IMR-90 (cell line): ENCODE measurements around the gene RASA1. TPM values are rescaled to one million over a fixed set of nuclear protein-coding genes. Genes with fewer than 3 reads are reported as not detected.

Experiments
- ATAC-seq: fragments of 200-7000 bp; cut with Tn5 transposase; 2 replicates; pipeline ENCODE4 v1.9.1; 2020; ENCODE audit warnings: low read depth, mild to moderate bottlenecking, moderate library complexity
- BruUV-seq: library from RNA; stranded (reverse); fragments of 400-500 nt; replicated peaks from 2 replicates; lab custom pipeline; 2021; lab: Mats Ljungman, UMichigan
- CTCF ChIA-PET: fragments of 300-600 bp; formaldehyde crosslinking; extraction: SDS; loops from one replicate; lab custom pipeline; 2021; ENCODE audit warnings: antibody characterized with exemption; lab: Yijun Ruan, JAX
- POLR2A ChIA-PET: fragments of 300-600 bp; sonication (Branson Sonifier 250); formaldehyde crosslinking; loops from one replicate; lab custom pipeline; 2022; ENCODE audit warnings: antibody characterized with exemption; ENCODE audit not compliant: unreplicated experiment; lab: Charles Lee
- DNase-seq: peaks from one replicate; pipeline ENCODE4 v3.0.0; 2013
- H2AFZ ChIP-seq: replicated peaks from 2 replicates; pipeline ENCODE3; 2013; ENCODE audit warnings: low read length, mild to moderate bottlenecking; ENCODE audit not compliant: poor library complexity
- H2AK5ac ChIP-seq: 2 replicates; pipeline ENCODE4 v1.6.1; 2013; ENCODE audit warnings: low read depth, low read length, inconsistent platforms
- H2AK9ac ChIP-seq: replicated peaks from 2 replicates; pipeline ENCODE3; 2013; ENCODE audit warnings: mild to moderate bottlenecking, low read depth, low read length, moderate library complexity; ENCODE audit not compliant: poor library complexity
- H2BK120ac ChIP-seq: 2 replicates; pipeline ENCODE4 v1.6.1; 2013; ENCODE audit warnings: low read depth, low read length, inconsistent platforms
- H2BK15ac ChIP-seq: 3 replicates; pipeline ENCODE4 v1.6.1; 2013; ENCODE audit warnings: low read depth, low read length, inconsistent platforms
- H2BK20ac ChIP-seq: 2 replicates; pipeline ENCODE4 v1.6.1; 2013; ENCODE audit warnings: low read depth, mild to moderate bottlenecking, inconsistent platforms, low read length, moderate library complexity
- H2BK5ac ChIP-seq: 2 replicates; pipeline ENCODE4 v1.6.1; 2013; ENCODE audit warnings: mild to moderate bottlenecking, low read depth, low read length, inconsistent platforms; ENCODE audit not compliant: poor library complexity, severe bottlenecking
- H3K14ac ChIP-seq: replicated peaks from 2 replicates; pipeline ENCODE4 v1.6.1; 2013; ENCODE audit warnings: low read depth, low read length, inconsistent platforms
- H3K18ac ChIP-seq: 2 replicates; pipeline ENCODE4 v1.6.1; 2013; ENCODE audit warnings: low read depth, low read length, control low read depth
- H3K23ac ChIP-seq: 2 replicates; pipeline ENCODE4 v1.6.1; 2013; ENCODE audit warnings: low read depth, low read length, inconsistent platforms
- H3K27ac ChIP-seq: 2 replicates; pipeline ENCODE4 v1.5.1; 2013; ENCODE audit warnings: mild to moderate bottlenecking, control low read depth, low read length; ENCODE audit not compliant: insufficient read depth
- H3K27me3 ChIP-seq: 2 replicates; pipeline ENCODE4 v1.6.1; 2013; ENCODE audit warnings: low read length; ENCODE audit not compliant: control insufficient read depth, insufficient read depth
- H3K36me3 ChIP-seq: 2 replicates; pipeline ENCODE4 v1.6.1; 2013; ENCODE audit warnings: low read length, mixed read lengths; ENCODE audit not compliant: control insufficient read depth, insufficient read depth
- H3K4ac ChIP-seq: 2 replicates; pipeline ENCODE4 v1.6.1; 2013; ENCODE audit warnings: low read depth, low read length, inconsistent platforms
- H3K4me1 ChIP-seq: 2 replicates; pipeline ENCODE4 v1.6.1; 2013; ENCODE audit warnings: low read length, mixed read lengths; ENCODE audit not compliant: control insufficient read depth, insufficient read depth
- H3K4me2 ChIP-seq: 2 replicates; pipeline ENCODE4 v1.6.1; 2013; ENCODE audit warnings: low read depth, mild to moderate bottlenecking, control low read depth, low read length, moderate library complexity
- H3K4me3 ChIP-seq: 2 replicates; pipeline ENCODE4 v1.5.1; 2013; ENCODE audit warnings: low read depth, mild to moderate bottlenecking, control low read depth, low read length, moderate library complexity; ENCODE audit not compliant: insufficient read depth
- H3K56ac ChIP-seq: 2 replicates; pipeline ENCODE4 v1.6.1; 2013; ENCODE audit warnings: low read length, inconsistent platforms; ENCODE audit not compliant: insufficient read depth; ENCODE audit errors: extremely low read depth
- H3K79me1 ChIP-seq, 2 experiments: 2 replicates each; pipeline ENCODE4 v1.6.1; 2013; ENCODE audit warnings: low read length in 2 of 2, inconsistent platforms in 1 of 2, low read depth in 1 of 2
- H3K9ac ChIP-seq: 2 replicates; pipeline ENCODE4 v1.6.1; 2013; ENCODE audit warnings: low read depth, low read length, control low read depth
- H3K9me1 ChIP-seq: 2 replicates; pipeline ENCODE4 v1.6.1; 2013; ENCODE audit warnings: low read length, inconsistent platforms; ENCODE audit not compliant: insufficient read depth
- H3K9me3 ChIP-seq: 2 replicates; pipeline ENCODE4 v1.6.1; 2013; ENCODE audit warnings: low read length; ENCODE audit not compliant: control insufficient read depth, insufficient read depth
- H4K20me1 ChIP-seq: 2 replicates; pipeline ENCODE4 v1.6.1; 2013; ENCODE audit warnings: low read length, inconsistent platforms; ENCODE audit not compliant: insufficient read depth
- H4K5ac ChIP-seq: 2 replicates; pipeline ENCODE4 v1.6.1; 2013; ENCODE audit warnings: mild to moderate bottlenecking, low read depth, low read length, control low read depth
- H4K8ac ChIP-seq, 2 experiments: 2 replicates each; pipeline ENCODE4 v1.6.1; 2013; ENCODE audit warnings: low read depth in 2 of 2, low read length in 2 of 2, control low read depth in 1 of 2, inconsistent platforms in 1 of 2
- H4K91ac ChIP-seq: 2 replicates; pipeline ENCODE4 v1.6.1; 2013; ENCODE audit warnings: low read depth, low read length, inconsistent platforms; ENCODE audit not compliant: insufficient read depth
- BHLHE40 ChIP-seq: fragments of 150-350 bp; IDR thresholded peaks from 2 replicates; pipeline ENCODE4 v1.6.1; 2016; ENCODE audit warnings: mild to moderate bottlenecking, low read depth, low read length
- CEBPB ChIP-seq: IDR thresholded peaks from 2 replicates; pipeline ENCODE4 v1.6.1; 2012; ENCODE audit warnings: low read depth, low read length, improper control_type of control experiment
- CHD1 ChIP-seq: IDR thresholded peaks from 2 replicates; pipeline ENCODE4 v1.6.1; 2012; ENCODE audit warnings: low read depth, low read length, improper control_type of control experiment
- CTCF ChIP-seq: conservative IDR thresholded peaks from 2 replicates; pipeline ENCODE4 v1.5.1; 2012; ENCODE audit warnings: mild to moderate bottlenecking, low read depth, low read length, improper control_type of control experiment
- ELK1 ChIP-seq: fragments of 150-350 bp; IDR thresholded peaks from 2 replicates; pipeline ENCODE4 v1.6.1; 2016; ENCODE audit warnings: low read depth, mild to moderate bottlenecking, low read length, moderate library complexity, borderline replicate concordance
- FOS ChIP-seq: fragments of 150-350 bp; IDR thresholded peaks from 2 replicates; pipeline ENCODE4 v1.6.1; 2016; ENCODE audit warnings: low read depth, low read length
- MAFK ChIP-seq: IDR thresholded peaks from 2 replicates; pipeline ENCODE4 v1.6.1; 2012; ENCODE audit warnings: low read depth, low read length, improper control_type of control experiment
- MAZ ChIP-seq: IDR thresholded peaks from 2 replicates; pipeline ENCODE4 v1.6.1; 2012; ENCODE audit warnings: low read depth, mild to moderate bottlenecking, low read length, improper control_type of control experiment, moderate library complexity, borderline replicate concordance
- MXI1 ChIP-seq: IDR thresholded peaks from 2 replicates; pipeline ENCODE4 v1.6.1; 2012; ENCODE audit warnings: low read depth, mild to moderate bottlenecking, low read length, moderate library complexity, borderline replicate concordance
- NFE2L2 ChIP-seq: fragments of 150-350 bp; IDR thresholded peaks from 2 replicates; pipeline ENCODE4 v1.6.1; 2016; ENCODE audit warnings: low read depth, mild to moderate bottlenecking, low read length
- POLR2A ChIP-seq: IDR thresholded peaks from 2 replicates; pipeline ENCODE4 v1.6.1; 2012; ENCODE audit warnings: mild to moderate bottlenecking, low read depth, low read length
- RAD21 ChIP-seq: IDR thresholded peaks from 2 replicates; pipeline ENCODE4 v1.6.1; 2012; ENCODE audit warnings: low read length, improper control_type of control experiment
- RCOR1 ChIP-seq: IDR thresholded peaks from 2 replicates; pipeline ENCODE4 v1.6.1; 2012; ENCODE audit warnings: mild to moderate bottlenecking, low read length, improper control_type of control experiment; ENCODE audit not compliant: insufficient replicate concordance
- RFX5 ChIP-seq: IDR thresholded peaks from 2 replicates; pipeline ENCODE4 v1.8.0; 2012; ENCODE audit warnings: low read depth, mild to moderate bottlenecking, low read length, moderate library complexity
- SMC3 ChIP-seq: fragments of 150-350 bp; IDR thresholded peaks from 2 replicates; pipeline ENCODE4 v1.6.1; 2016; ENCODE audit warnings: low read depth, mild to moderate bottlenecking, antibody characterized with exemption, low read length, moderate library complexity
- WGBS, 2 experiments: methylation state at CpG; one replicate each; pipeline versions ENCODE4 v1.1.5 to v1.1.7; 2013; ENCODE audit warnings: missing lambda C conversion rate in 2 of 2; ENCODE audit not compliant: insufficient read length in 1 of 2; ENCODE audit errors: extremely low coverage in 2 of 2; 5-methylcytosine and 5-hydroxymethylcytosine counted together
- dilution Hi-C: fragments of 300-500 bp; cut with HindIII; formaldehyde crosslinking; loops from one replicate; pipeline ENCODE4 v1.14.3; 2018; ENCODE audit warnings: low sequenced_read_pairs; ENCODE audit not compliant: unreplicated experiment
- in situ Hi-C: fragments of 300-500 bp; cut with MboI; formaldehyde crosslinking; loops from 3 replicates; pipeline ENCODE4 v1.14.3; 2019; ENCODE audit warnings: low sequenced_read_pairs, inconsistent platforms, mixed read lengths
- intact Hi-C: fragments of 100-400 bp; cut with micrococcal nuclease; formaldehyde crosslinking; loops from 2 replicates; pipeline ENCODE4 v1.10.0; 2022
- polyA plus RNA-seq, 3 experiments: library from polyadenylated mRNA; depleted of rRNA; stranded (reverse); fragments of >200 nt; gene quantifications; 2 replicates each; pipeline ENCODE4 v1.2.3, GENCODE V29; 2012; ENCODE audit warnings: low replicate concordance in 1 of 3
- total RNA-seq: library from RNA; depleted of rRNA; stranded (reverse); fragments of >200 nt; gene quantifications from 2 replicates; pipeline ENCODE4 v1.2.3, GENCODE V29; 2012
- TF ChIP-seq, protein P1 (sequence below): fragments of 150-350 bp; IDR thresholded peaks from 2 replicates; pipeline ENCODE4 v1.6.1; 2017; ENCODE audit warnings: mild to moderate bottlenecking, antibody characterized with exemption, low read length, low read depth

RASA1 gene
- total and polyA plus RNA-seq, 2 of the 4 experiments (the other 2 are of a cell fraction): 37.6 to 45.7 TPM

DNA sequence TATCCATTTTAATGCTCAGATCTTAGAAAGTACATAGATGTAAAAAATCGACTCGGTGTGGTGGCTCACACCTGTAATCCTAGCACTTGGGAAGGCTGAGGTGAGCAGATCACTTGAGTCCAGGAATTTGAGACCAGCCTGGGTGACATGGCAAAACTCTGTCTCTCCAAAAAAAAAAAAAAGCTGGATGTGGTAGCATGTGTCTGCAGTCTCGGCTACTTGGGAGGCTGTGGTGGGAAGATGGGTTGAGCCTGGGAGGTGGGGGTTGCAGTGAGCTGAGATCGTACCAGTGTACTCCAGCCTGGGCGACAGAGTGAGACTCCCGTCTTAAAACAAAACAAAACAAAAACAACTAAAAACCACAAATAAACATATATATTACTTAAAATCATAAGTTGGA lies 61.4 kb downstream of the RASA1 start:
- no peak overlapping the region for H3K4me2 ChIP-seq
- H3K4ac ChIP-seq: peak overlapping the region; percentile 31; the same call in 1 of the 2 replicates
- peak overlapping the region; percentile 25; the same call in 1 of the 2 replicates for H3K14ac ChIP-seq
- no peak overlapping the region; the same call in 2 of the 3 replicates for H2BK15ac ChIP-seq
- H3K79me1 ChIP-seq: peaks cover 12 to 41% of the 10 kb centered on the region in 2 experiments
- no peak for ATAC-seq
- no peak overlapping the region for H3K23ac ChIP-seq
- no TSS peak for BruUV-seq
- H2BK120ac ChIP-seq: no peak overlapping the region
- WGBS, 2 experiments: 100% methylated on average over 1 of the region's 6 CpGs; no CpG with 5 or more reads in 1 of the 2 experiments
- H3K36me3 ChIP-seq: peaks cover 7% of the 10 kb centered on the region
- no peak overlapping the region; the same call in 1 of the 2 replicates for H2AK5ac ChIP-seq
- peak overlapping the region in 1 of 2 experiments; percentile 51; a peak in 2 of 4 replicates for H4K8ac ChIP-seq
- H3K9me1 ChIP-seq: no peaks in the 10 kb centered on the region; the same call in 1 of the 2 replicates
- H3K9me3 ChIP-seq: no peaks in the 10 kb centered on the region
- TF ChIP-seq MAFK: no peak
- TF ChIP-seq, protein P1, sequence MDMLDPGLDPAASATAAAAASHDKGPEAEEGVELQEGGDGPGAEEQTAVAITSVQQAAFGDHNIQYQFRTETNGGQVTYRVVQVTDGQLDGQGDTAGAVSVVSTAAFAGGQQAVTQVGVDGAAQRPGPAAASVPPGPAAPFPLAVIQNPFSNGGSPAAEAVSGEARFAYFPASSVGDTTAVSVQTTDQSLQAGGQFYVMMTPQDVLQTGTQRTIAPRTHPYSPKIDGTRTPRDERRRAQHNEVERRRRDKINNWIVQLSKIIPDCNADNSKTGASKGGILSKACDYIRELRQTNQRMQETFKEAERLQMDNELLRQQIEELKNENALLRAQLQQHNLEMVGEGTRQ: no peak
- no peak for TF ChIP-seq CEBPB
- no peak for TF ChIP-seq BHLHE40
- no peak for TF ChIP-seq NFE2L2
- no peak for TF ChIP-seq ELK1
- no peak for TF ChIP-seq CHD1
- no peak for TF ChIP-seq MAZ
- TF ChIP-seq POLR2A: no peak
- no peak for TF ChIP-seq RCOR1
- no peak for TF ChIP-seq RAD21
- no peak for TF ChIP-seq SMC3
- no peak for TF ChIP-seq RFX5
- TF ChIP-seq MXI1: no peak
- no peak for TF ChIP-seq FOS
- no peak for TF ChIP-seq CTCF
- peaks cover 12% of the 10 kb centered on the region; the same call in 1 of the 2 replicates for H3K4me1 ChIP-seq
- intact Hi-C loops: no loop called here
- H4K91ac ChIP-seq: peak overlapping the region; percentile 7; the same call in 1 of the 2 replicates
- H3K27ac ChIP-seq: no peak overlapping the region
- H3K4me3 ChIP-seq: no peak overlapping the region
- no peak overlapping the region for H2AFZ ChIP-seq
- peak overlapping the region; percentile 64 for H2BK5ac ChIP-seq
- in situ Hi-C loops: no loop called here
- no peak overlapping the region for H4K5ac ChIP-seq
- H3K27me3 ChIP-seq: no peaks in the 10 kb centered on the region
- dilution Hi-C loops: no loop called here
- H3K56ac ChIP-seq: no peak overlapping the region
- ChIA-PET POLR2A (interaction anchor here (0.7 kb wide), 1 partner anchor 248 kb away, joined by 24 read pairs; no protein-coding TSS in a partner anchor), CTCF (no interaction called here)
- H2BK20ac ChIP-seq: no peak overlapping the region
- peaks cover 7% of the 10 kb centered on the region; the same call in 1 of the 2 replicates for H4K20me1 ChIP-seq
- H2AK9ac ChIP-seq: no peak overlapping the region
- H3K18ac ChIP-seq: no peak overlapping the region
- no peak for DNase-seq
- H3K9ac ChIP-seq: no peak overlapping the region
